SIG-M5 treated with dmso at 0.1 percent for 504 hours (cell line): ENCODE data around the gene ZNF679.
A peak's percentile ranks its signal among the peaks of the same experiment; 100 is the strongest.
"Not testable (repeated sequence)": the region's sequence is repeated elsewhere in the genome, so short reads cannot be mapped to it uniquely, and the experiment has no call there.

ENCODE experiments used
- DNase-seq: peaks from one replicate; lab custom pipeline; 2025; ENCODE audit not compliant: unreplicated experiment; lab: John Stamatoyannopoulos, UW

Gene ZNF679

DNA sequence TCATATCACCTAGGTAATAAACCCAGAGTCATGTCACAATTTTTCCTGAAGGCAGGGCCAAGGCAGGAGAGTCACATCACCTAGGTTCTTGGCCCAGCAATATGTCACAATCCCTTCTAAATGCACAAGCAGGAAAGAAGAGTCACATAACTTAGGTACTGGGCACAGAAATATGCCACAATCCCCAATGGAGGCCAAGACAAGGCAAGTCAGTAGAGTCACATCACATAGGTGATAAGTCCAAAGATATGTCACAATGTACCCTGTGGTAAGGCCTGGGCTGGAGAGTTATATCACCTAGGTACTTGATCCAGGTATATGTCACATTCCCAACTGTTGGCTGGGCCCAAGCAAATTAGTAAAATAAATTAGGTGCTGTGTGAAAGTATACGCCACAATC is at the start of gene ZNF679:
Gene ZNF679 (plus strand): TSS at position 301 of the 400 bp plus-strand sequence. CDS start 20,644 bp downstream, outside the sequence.
- not testable (repeated sequence) for DNase-seq

DNA sequence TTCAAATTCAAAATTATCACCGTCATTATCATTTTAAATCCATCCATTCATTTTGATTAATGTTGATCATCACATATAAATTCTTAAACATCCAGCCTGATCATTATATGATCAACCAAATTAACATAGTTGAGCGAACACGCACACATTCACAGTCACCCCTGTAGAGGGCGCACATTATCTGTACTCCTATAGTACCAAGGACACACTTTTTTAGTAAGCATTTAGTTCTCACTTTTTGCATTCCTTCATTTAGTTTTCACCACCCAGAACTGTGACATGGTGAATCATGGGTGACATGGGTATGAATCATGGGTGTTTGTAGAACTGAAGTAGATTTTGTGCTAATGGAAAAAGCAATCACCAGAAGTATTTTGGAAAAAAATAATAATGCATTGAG is 47.3 kb upstream of the ZNF679 start:
- no peak for DNase-seq

DNA sequence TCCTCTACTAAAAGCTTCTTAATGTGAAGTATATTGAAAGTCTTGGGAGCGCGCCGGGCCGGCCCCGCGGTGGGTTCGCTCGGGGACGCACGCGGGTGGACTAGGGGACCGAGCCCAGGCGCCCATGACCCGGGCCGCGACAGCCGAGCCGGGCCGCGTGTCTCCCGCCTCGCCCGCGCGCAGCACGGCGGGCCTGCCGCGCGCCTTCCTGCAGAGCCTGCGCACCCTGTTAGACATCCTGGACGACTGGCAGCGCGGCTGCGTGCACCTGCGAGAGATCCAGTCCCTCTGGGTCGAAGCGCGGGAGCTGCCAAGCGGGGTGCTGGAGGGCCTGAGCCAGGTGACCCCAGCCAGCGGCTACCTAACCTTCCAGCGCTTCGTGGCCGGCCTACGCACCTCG is 46.7 kb upstream of the ZNF679 start:
- no peak for DNase-seq

DNA sequence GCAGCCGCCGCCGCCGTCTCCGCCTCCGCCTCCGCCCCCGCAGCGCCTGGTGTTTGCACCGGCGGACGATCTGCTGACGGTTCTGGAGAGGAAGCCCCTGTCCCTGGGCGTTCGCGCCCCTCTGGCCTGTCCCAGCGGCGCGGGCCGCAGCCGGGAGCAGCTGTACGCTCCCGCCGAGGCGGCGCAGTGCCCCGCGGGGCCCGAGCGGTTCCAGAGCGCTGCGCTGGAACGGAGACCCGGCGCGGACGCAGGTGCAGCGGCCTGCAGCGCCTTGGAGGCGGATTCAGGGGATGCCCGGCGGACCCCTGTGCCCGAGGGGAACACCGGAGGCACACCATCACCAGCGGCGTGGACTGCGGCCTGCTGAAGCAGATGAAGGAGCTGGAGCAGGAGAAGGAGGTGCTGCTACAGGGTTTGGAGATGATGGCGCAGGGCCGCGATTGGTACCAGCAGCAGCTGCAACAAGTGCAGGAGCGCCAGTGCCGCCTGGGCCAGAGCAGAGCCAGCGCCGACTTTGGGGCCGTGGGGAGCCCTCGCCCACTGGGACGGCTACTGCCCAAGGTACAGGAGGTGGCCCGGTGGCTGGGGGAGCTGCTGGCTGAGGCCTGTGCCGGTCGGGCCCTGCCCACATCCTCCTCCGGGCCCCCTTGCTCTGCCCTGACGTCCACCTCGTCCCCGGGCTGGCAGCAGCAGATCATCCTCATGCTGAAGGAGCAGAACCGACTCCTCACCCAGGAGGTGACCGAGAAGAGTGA is 46.1 kb upstream of the ZNF679 start:
- no peak for DNase-seq

DNA sequence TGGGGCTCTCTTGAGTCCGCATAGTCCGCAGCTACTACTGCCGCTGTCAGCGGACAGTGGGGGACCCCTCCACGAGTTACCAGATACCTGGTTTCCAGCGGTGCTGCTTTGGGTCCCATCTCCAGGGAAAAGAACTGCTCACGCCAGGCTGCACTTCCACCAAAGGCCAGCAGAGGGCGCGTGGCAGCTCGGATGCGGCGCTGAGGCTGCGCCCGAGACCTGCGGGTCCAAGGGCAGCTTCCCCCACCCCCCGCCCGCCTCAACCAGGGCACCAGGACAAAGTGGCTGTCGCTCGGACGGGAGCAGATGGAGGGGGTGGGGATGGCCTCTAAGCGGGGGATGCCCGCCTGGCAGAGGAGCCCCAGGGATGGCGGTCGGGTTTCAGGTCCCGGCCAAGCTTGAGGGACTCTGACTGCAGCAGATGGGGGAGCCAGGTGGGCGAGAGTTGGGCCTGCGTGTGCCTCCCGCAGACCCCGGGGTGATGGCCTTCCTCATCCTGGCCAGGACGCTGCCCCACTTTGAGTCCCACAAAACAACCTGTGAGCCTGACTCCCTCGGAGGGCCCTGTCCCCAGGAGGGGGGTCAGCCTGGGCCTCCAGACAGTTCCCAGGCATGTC is 45.0 kb upstream of the ZNF679 start:
- no peak for DNase-seq

DNA sequence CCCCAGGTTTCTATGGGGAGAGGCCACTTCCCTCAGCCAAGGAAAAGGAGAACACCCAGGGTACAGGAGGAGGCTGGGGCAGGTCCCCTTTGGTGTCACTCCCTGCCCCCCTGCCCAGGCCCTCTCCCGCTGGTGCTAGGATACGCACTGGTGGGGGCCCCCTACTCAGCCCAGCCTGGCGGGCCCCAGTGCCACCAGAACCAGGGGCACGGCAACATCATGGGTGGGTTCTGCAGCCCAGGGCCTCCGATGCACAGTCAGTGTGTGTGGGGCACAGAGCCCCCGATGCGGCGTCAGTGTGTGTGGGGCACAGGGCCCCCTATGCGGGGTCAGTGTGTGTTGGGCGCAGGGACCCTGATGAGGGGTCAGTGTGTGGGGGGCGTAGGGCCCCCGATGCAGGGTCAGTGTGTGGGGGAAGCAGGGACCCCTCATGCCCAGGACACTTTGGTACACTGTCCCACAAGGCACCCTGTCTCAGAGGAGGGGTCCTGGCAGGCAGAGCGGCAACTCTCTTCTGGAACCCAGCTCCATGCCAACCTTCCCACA is 44.4 kb upstream of the ZNF679 start:
- DNase-seq, result no peak

DNA sequence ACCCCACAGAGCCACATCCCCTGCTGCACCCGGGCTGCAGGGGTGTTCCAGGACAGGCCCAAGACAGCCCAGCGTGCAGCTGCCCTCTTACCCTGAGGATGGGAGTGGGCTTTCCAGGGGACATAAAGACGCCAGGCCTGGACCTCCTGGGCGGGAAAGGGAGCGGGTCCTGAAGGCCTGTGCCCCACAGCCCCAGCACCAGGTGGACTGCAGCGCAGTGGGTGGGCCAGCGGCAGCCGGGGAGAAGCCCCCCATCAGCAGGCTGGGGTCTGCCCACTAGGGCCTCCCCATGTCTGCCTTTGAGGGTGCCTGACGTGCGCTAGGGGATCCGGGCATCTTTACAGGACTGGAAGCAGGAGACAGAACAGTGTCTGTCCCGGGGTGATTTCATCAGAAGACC is 43.9 kb upstream of the ZNF679 start:
- DNase-seq, result no peak

DNA sequence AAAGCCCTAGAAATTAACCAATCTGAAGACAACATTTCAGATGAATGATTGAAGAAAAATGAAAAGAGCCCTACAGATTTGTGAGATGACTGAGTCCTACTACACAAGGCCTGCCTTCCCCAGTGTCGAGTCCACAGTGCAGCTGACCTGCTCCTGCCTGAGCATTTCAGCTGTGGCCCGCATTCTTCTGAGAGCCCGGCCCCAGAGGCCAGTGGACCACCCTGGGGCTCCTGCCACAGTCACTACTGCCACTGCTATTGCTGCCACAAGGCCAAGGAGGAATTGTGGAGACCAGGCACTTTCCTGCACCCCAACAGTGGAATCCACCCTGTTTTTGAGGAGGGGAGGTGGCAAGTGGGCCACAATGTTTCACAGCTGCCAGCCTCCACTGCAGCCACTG is 40.9 kb upstream of the ZNF679 start:
- DNase-seq, result no peak

DNA sequence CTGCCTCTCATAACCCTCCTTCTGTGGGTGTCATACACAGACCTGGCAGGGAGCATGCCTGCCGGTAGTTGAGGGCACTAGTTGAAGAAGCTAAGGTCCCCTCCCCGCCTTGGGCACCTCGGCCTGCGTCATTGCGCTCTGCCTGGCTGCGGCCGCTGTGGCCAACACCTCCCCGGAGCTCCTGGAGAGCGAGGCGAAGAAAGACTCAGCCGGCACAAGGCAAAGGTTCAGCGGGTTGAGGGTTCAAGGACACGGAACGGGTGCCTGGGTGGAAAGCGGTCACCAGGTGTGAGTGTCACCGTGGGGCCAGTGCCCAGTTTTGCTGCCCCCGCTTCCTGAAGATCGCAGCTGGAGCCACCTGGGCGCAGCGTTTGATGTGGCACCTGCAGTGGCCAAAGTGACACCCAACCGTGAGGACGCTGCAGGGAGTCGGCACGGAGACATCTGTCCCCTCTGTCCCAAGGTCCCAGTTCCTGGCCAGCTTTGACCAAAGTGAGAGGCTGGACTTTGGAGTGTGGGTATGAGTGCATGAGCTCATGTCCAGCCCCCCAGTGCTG is 36.0 kb upstream of the ZNF679 start:
- no peak for DNase-seq

DNA sequence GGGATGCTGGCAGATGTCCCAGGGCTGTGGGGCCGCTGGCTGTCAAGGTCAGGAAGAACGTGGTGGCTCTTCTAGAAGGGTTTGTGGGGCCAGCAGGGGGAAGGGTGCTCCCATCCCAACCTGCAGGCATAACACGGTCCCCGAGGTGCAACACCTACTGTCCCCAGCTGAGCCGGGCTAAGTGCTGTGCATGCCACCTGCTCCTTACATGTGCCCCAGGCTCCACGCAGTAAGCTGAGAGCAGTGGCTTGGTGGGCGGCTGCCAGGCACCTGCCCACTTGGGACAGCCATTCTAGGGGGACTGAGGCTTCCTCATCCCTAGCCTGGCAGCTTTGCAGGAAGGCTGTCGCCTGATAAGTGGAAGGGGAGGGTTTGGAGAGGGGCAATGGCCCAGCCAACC is 35.5 kb upstream of the ZNF679 start:
- DNase-seq, result no peak

DNA sequence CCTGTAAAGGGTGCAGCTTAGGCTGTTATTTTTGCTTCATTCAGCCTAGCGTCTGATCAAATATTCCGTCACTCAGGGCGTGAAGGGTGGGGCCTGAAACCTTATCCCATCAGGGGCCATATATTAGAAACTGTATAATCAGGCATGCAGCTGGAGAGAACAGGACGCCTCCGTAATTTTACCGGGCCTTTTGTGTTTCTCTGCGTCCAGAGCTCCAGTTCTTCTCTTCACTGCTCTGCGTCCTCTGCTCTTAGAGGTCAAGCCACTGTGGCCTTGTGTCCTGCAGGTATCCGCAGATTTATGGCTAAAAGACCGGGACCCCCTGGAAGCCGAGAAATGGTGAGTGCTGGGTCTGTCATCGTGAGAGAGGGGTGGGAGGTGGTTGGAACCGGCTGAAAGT is 21.4 kb upstream of the ZNF679 start, which contains the start of gene ZNF735:
Gene ZNF735 (plus strand): TSS at position 301 of the 400 bp plus-strand sequence. CDS start 0 bp downstream, at position 301.
- no peak for DNase-seq

DNA sequence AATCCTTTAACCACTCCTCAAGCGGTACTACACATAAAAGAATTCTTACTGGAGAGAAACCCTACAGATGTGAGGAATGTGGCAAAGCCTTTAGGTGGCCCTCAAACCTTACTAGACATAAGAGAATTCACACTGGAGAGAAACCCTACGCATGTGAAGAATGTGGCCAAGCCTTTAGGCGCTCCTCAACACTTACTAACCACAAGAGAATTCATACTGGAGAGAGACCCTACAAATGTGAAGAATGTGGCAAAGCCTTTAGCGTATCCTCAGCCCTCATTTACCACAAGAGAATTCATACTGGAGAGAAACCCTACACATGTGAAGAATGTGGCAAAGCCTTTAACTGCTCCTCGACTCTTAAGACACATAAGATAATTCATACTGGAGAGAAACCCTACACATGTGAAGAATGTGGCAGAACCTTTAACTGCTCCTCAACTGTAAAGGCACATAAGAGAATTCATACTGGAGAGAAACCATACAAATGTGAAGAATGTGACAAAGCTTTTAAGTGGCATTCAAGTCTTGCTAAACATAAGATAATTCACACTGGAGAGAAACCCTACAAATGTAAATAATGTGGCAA is 8.5 kb upstream of the ZNF679 start:
- not testable (repeated sequence) for DNase-seq

DNA sequence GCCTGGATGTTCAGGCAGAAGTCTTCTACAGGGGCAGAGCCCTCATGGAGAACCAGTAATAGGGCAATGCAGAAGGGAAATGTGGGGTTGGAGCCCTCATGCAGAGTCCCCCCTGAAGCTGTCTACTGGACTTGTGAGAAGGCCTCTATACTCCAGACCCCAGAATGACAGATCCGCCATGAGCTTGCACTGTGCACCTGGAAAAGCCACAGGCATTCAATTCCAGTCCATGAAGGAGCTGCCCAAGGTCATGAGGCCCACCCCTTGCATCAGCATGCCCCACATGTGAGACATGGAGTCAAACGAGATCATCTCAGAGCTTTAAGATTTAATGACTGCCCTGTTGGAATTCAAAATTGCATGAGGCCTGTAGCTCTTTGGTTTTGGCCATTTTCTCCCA is 4.9 kb upstream of the ZNF679 start:
- DNase-seq, result no peak

DNA sequence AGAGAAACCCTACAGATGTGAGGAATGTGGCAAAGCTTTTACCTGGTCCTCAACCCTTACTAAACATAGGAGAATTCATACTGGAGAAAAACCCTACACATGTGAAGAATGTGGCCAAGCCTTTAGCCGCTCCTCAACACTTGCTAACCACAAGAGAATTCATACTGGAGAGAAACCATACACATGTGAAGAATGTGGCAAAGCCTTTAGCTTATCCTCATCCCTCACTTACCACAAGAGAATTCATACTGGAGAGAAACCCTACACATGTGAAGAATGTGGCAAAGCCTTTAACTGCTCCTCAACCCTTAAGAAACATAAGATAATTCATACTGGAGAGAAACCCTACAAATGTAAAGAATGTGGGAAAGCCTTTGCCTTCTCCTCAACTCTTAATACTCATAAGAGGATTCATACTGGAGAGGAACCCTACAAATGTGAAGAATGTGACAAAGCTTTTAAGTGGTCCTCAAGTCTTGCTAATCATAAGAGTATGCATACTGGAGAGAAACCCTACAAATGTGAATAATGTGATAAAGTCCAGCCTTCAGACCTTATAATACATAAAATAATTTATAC is 38.2 kb downstream of the ZNF679 start:
- no peak for DNase-seq

DNA sequence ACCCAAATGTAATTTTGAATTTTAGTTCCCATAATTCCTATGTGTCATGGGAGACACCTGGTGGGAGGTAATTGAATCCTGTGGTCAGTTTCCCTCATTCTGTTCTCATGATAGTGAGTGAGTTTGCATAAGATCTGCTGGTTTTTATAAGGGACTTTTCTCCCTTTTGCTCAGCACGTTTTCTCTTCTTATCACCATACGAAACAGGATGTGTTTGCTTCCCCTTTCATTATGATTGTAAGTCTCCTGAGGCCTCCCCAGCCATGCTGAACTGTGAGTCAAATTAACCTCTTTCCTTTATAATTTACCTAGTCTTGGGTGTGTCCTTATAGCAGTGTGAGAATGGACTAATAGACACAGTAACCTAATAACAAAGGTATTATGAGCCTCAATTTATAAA is 49.4 kb downstream of the ZNF679 start:
- DNase-seq, result no peak

DNA sequence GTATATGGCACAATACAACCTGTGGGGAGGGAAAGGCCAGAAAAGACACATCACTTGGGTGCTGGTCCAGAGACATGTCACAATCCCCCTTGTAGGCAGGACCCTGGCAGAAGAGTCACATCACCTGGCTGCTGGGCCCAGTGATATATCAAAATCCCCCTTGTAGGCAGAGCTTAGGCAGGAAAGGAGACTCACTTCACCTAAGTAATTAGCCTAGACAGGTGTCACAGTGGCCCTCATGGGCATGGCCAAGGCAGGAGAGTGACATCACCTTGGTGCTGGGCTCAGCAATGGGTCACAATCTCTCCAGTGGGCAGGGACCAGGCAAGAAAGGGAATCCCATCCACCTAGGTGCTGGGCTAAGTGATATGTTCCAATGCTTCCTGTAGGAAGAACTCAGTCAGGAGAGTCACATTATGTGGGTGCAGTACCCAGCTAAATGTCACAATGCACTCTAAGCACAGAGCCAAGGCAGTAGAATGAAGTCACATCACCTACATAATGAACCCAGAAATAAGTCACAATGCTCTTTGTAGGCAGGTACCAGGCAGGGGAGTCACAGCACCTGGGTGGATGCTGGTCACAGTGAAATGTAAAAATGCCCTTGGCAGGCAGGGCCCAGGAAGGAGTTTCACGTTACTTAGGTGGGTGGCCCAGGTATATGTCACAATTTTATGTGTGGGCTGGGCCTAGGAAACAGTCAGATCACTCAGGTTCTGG is 66.6 kb downstream of the ZNF679 start:
- no peak for DNase-seq

DNA sequence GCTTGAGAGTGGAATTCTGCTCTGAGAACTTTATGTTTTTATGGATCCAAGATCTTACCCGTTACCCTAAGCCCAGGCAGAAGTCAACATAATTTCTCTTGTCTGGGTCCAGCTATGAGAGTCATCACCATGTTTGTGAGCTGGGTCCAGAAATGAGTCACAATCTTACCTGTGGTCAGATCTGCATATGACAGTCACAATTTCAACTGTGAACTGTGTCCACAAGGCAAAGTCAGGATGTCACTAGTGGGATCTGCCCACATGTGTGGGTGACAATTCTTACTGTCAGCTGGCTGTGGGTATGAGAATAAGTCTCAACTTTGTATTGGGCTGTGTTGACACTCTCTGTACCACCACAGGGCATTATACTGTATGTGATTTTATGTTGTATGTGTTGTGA is 69.1 kb downstream of the ZNF679 start:
- DNase-seq, result not testable (repeated sequence)

DNA sequence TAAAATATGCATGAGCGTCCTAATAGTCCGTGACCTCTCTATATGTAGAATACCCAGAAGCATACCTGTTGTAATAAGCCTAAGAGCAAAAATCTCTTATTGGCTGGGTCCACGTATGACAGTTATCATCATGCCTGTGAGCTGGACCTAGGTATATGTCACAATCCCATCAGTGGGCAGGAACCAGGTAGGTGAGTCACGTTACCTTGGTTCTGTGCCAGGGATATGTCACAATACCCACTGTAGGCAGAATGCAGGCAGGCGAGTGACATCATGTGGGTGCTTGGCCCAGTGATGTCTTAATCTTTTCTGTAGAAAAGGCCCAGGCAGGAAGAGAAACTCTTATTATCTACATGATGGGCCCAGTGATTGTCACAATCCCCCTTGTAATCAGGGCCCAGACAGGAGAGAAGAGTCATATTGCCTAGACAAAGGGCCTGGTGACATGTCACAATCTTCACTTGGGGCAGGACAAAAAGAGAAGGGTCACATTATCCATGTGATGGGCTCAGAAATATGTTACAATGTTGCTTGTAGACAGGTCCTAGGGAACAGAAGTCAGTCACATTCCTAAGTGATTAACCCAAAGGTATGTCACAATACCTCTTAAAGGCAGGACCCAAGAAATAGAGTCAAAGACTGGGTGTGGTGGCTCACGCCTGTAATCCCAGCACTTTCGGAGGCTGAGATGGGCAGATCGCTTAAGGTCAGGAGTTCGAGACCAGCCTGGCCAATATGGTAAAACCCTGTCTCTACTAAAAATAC is 72.5 kb downstream of the ZNF679 start:
- no peak for DNase-seq

DNA sequence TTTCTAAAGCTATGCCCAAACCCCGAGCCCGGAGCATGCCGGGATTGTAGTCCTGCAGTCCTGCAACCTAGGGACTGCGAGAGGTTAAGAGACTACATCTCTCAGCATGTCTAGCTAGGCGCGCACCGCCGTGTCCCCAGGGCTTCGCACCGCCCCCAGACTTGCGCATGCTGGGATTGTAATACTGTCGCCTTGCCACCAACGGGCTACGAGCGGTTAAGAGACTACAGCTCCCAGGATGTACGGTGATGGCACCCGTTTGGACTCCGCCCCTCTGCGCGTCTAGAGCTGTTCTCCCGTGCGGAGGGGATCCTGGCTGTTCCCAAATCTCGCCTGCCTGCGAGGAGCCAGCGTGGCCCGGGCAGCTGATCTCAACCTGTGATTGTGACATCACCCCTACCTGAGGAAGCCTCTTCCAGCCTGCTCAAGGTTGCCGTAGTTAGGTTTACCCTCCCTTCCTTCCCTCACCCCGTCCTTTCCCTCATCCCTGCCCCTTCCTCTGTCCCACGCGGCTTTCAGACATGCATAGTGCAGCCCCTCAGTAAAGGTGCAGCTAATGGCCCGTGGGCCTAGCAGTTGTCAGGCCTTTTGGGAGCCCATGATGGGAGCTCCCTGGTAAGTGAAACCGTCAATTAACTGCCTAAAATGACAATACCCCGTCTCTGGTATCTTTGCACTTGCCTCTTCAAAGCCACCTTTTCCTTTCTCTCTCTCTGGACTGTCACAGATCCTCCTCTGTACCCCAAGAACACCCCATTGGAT is 79.2 kb downstream of the ZNF679 start:
- DNase-seq, result peak; percentile 44

DNA sequence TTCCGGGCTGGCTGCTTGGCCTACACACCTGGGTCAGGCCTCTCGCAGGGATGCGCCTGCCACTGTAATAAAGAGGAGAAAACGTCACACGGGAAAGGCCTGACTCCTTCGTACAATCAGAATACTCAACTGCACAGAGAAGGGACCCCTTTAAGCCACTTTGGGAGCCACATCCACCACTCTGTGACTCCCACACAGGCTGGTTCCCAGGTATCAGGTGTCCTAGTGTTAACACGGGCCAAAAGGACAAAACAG is 79.7 kb downstream of the ZNF679 start:
- DNase-seq, result no peak
